Eye (tissue), 1 donor: ENCODE results near the gene ONECUT1.

Experiments
- DNase-seq: peaks from one replicate; pipeline ENCODE4 v3.0.0-alpha.2; 2015

The ONECUT1 gene

GRCh38 chr15:52796753-52797520 lies 6.8 kb upstream of the ONECUT1 start:
- peak; percentile 64 for DNase-seq

GRCh38 chr15:52796228-52796521 lies 6.0 kb upstream of the ONECUT1 start:
- DNase-seq = peak; percentile 25

- no peak for DNase-seq
Observed at GRCh38 chr15:52795464-52796227, 5.5 kb upstream of the ONECUT1 start.

- peak; percentile 62 for DNase-seq
Observed at GRCh38 chr15:52794665-52795463, 4.7 kb upstream of the ONECUT1 start.

GRCh38 chr15:52791776-52792175 lies 1.6 kb upstream of the ONECUT1 start:
- no peak for DNase-seq

- peak; percentile 79 for DNase-seq
Observed at GRCh38 chr15:52790941-52791751, 1.0 kb upstream of the ONECUT1 start.

- peak; percentile 82 for DNase-seq
Observed at GRCh38 chr15:52789601-52790168, 451 bp downstream of the ONECUT1 start.

- peak; percentile 32 for DNase-seq
Observed at GRCh38 chr15:52789008-52789600, 1.0 kb downstream of the ONECUT1 start.

- DNase-seq = peak; percentile 53
Observed at GRCh38 chr15:52788099-52788986, 1.8 kb downstream of the ONECUT1 start.

GRCh38 chr15:52787549-52788098 lies 2.5 kb downstream of the ONECUT1 start:
- no peak for DNase-seq

GRCh38 chr15:52787123-52787503 lies 3.0 kb downstream of the ONECUT1 start:
- peak; percentile 56 for DNase-seq

GRCh38 chr15:52786436-52787122 lies 3.6 kb downstream of the ONECUT1 start:
- DNase-seq = peak; percentile 65

GRCh38 chr15:52785672-52786406 lies 4.3 kb downstream of the ONECUT1 start:
- peak; percentile 70 for DNase-seq

- DNase-seq = peak; percentile 79
Observed at GRCh38 chr15:52784799-52785671, 5.1 kb downstream of the ONECUT1 start.

- peak; percentile 89 for DNase-seq
Observed at GRCh38 chr15:52783929-52784798, 6.0 kb downstream of the ONECUT1 start.

- DNase-seq = peak; percentile 81
Observed at GRCh38 chr15:52783191-52783829, 6.8 kb downstream of the ONECUT1 start.
